HCT116 (cell line): ENCODE measurements around the gene IL20RB.

Source experiments
- CBX3 ChIP-seq: IDR thresholded peaks from 2 replicates; pipeline ENCODE4 v1.6.1; 2012; ENCODE audit warnings: low read depth
- CTCF ChIP-seq, 3 experiments: fragments of 200-600 bp in 1 of 3; sonication (generic) in 1 of 3; IDR thresholded peaks in 2 of 3; conservative IDR thresholded peaks in 1 of 3; 2 replicates each; pipeline ENCODE4 v1.5.1; 2012 to 2017; ENCODE audit warnings: low read depth in 2 of 3, low read length in 2 of 3, antibody characterized with exemption in 1 of 3, borderline replicate concordance in 1 of 3, control low read depth in 1 of 3, mild to moderate bottlenecking in 1 of 3, mixed read lengths in 1 of 3, mixed run types in 1 of 3, moderate library complexity in 1 of 3; ENCODE audit not compliant: insufficient read depth in 1 of 3
- EGR1 ChIP-seq: IDR thresholded peaks from 2 replicates; pipeline ENCODE4 v1.6.1; 2012; ENCODE audit warnings: low read depth
- EZH2 ChIP-seq: fragments of 200-600 bp; sonication (generic); IDR thresholded peaks from 2 replicates; pipeline ENCODE4 v1.6.1; 2017; ENCODE audit warnings: antibody characterized with exemption, mixed run types
- JUND ChIP-seq: IDR thresholded peaks from 2 replicates; pipeline ENCODE4 v1.6.1; 2012
- MAX ChIP-seq: IDR thresholded peaks from 2 replicates; pipeline ENCODE4 v1.6.1; 2012
- POLR2A ChIP-seq: IDR thresholded peaks from 2 replicates; pipeline ENCODE4 v1.7.0; 2011; ENCODE audit warnings: borderline replicate concordance; ENCODE audit not compliant: insufficient read depth, insufficient read length; ENCODE audit errors: extremely low read depth
- POLR2AphosphoS5 ChIP-seq: IDR thresholded peaks from 2 replicates; pipeline ENCODE4 v1.6.1; 2011; ENCODE audit warnings: mild to moderate bottlenecking, low read depth, low read length, moderate library complexity
- REST ChIP-seq: IDR thresholded peaks from 2 replicates; pipeline ENCODE4 v1.6.1; 2012; ENCODE audit warnings: low read depth
- YY1 ChIP-seq: IDR thresholded peaks from 2 replicates; pipeline ENCODE4 v1.6.1; 2011; ENCODE audit warnings: low read length, low read depth, moderate library complexity, mild to moderate bottlenecking; ENCODE audit not compliant: insufficient replicate concordance; ENCODE audit errors: extremely low read depth
- ZBTB33 ChIP-seq: IDR thresholded peaks from 2 replicates; pipeline ENCODE4 v1.6.1; 2011; ENCODE audit warnings: mild to moderate bottlenecking, low read length, moderate library complexity; ENCODE audit not compliant: insufficient replicate concordance; ENCODE audit errors: extremely low read depth

GRCh38 chr3:136950623-136951022 lies 7.2 kb upstream of the IL20RB start:
- TF ChIP-seq YY1 (no peak), POLR2A (no peak), CTCF (IDR thresholded peaks at IDR 0.05 in 2 of 3, conservative IDR thresholded peaks at IDR 0.05 in 1 of 3; ENCODE audit: borderline replicate concordance in 1 of 3, insufficient read depth in 1 of 3, low read depth in 2 of 3, low read length in 2 of 3) (no peak), REST (no peak), EGR1 (no peak), EZH2 (no peak), JUND (no peak), MAX (no peak), POLR2AphosphoS5 (no peak), ZBTB33 (no peak), CBX3 (no peak)
